HEK293T (cell line): Measurements from ENCODE around the gene HCN2.

Experiments used
- BHLHE40 ChIP-seq: fragments of 450-650 bp; IDR thresholded peaks from 2 replicates; pipeline ENCODE4 v1.6.1; 2016; ENCODE audit warnings: mild to moderate bottlenecking, moderate library complexity, borderline replicate concordance
- ELF4 ChIP-seq: fragments of 450-650 bp; IDR thresholded peaks from 2 replicates; pipeline ENCODE4 v1.6.1; 2017; ENCODE audit warnings: antibody characterized with exemption
- FOXA1 ChIP-seq: fragments of 450-650 bp; IDR thresholded peaks from 2 replicates; pipeline ENCODE4 v1.6.1; 2016; ENCODE audit warnings: mild to moderate bottlenecking
- FOXM1 ChIP-seq: fragments of 450-650 bp; IDR thresholded peaks from 2 replicates; pipeline ENCODE4 v1.6.1; 2017; ENCODE audit warnings: mild to moderate bottlenecking, borderline replicate concordance
- SP1 ChIP-seq: fragments of 450-650 bp; IDR thresholded peaks from 2 replicates; pipeline ENCODE4 v1.6.1; 2017

- no peak for TF ChIP-seq FOXA1
- TF ChIP-seq FOXM1 = no peak
- TF ChIP-seq BHLHE40 = no peak
- TF ChIP-seq SP1 = no peak
- no peak for TF ChIP-seq ELF4
Observed at GRCh38 chr19:624433-625109, 34.9 kb downstream of the HCN2 start.
